DMS 273 treated with DMSO at 0.1 percent for 48 hours (cell line): ENCODE data around the gene ZNF621.
"Not testable (repeated sequence)": the region's sequence is repeated elsewhere in the genome, so short reads cannot be mapped to it uniquely, and the experiment has no call there.

Source experiments
- DNase-seq: peaks from one replicate; lab custom pipeline; 2025; lab: John Stamatoyannopoulos, UW

The ZNF621 gene

DNA sequence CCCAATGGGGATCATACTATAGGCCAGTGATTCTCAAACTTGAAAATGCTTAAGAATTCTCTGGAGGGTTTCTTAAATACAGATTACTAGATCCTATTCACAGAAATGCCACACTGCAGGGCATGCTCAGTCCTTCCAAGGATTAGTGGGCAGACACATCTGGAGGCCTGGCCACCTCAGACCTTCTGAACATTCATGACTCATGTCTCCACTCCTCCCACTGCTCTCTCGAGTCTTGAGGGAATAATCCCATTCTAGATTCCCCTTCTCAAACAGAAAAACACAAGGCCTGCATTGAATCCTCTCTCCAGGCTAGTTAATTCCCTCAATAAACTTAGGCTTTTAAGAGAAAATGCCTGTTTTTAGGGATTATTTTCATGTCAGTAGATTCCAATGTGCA, 22.1 kb downstream of the ZNF621 start:
- no peak for DNase-seq

DNA sequence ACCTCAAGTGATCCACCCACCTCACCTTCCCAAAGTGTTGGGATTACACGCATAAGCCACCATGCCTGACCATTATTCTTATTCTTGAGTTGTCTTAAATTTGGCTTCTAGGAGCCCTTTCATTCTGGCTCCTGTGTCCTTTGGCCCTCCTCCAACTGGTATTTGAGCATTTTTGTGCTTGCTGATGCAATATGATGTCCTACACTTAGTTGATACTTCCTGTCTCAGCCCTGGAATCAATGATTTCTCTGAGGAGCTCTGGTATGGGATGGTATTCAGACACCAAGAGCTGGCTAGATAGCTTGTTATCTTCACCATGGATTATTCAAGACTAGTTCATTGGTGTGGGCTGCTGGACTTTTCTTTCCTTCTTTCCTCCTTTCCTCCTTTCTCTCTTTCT, 25.4 kb downstream of the ZNF621 start:
- no peak for DNase-seq

DNA sequence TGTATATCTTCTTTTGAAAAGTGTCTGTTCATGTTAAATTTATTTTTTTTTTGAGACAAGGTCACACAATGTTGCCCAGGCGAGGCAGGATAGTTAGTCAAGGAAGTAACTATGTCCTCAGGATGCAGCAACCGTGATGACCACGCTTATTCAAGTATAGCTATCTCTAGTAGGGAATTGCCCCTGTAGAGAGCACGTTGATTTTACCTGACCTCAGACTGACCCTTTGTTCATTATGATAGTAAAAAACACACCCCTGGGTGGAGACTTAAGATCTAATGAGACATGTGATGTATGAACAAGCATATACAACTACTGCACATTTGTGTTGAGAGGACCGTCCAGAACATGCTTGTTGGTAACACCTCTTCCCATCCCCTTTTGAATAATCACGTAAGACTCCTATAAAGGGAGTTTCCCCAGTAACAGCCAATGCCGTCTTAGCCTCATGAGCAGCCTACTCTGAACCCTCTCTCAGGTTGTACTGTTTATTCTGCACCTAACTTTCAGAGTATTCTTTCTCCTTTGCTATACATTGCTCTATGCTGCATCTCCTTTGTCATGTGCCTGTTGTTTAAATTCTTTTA, 32.9 kb downstream of the ZNF621 start:
- no peak for DNase-seq

DNA sequence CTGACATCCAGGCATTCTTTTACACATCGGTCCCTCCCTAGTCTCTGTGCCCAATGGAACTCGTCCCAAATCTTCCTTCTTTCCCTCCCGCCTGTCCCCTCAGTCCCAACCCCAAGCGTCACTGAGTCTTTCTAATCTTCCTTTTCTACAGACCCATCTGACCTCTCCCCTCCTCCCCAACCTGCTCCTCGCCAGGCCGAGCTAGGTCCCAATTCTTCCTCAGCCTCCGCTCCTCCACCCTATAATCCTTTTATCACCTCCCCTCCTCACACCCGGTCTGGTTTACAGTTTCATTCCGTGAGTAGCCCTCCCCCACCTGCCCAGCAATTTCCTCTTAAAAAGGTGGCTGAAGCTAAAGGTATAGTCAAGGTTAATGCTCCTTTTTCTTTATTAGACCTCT, 37.7 kb downstream of the ZNF621 start:
- not testable (repeated sequence) for DNase-seq

DNA sequence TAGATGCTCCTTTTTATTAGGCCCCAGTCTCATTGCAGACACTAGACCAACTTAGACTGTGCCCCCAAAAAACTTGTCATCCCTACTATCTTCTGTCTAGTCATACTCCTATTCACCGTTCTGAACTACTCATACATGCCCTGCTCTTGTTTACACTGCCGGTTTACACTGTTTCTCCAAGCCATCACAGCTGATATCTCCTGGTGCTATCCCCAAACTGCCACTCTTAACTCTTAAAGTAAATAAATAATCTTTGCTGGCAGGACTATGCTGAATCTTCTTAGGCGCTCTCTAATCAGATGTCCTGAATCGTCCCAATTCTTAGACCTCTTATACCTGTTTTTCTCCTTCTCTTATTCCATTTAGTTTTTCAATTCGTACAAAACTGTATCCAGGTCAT, 40.9 kb downstream of the ZNF621 start:
- DNase-seq = not testable (repeated sequence)

DNA sequence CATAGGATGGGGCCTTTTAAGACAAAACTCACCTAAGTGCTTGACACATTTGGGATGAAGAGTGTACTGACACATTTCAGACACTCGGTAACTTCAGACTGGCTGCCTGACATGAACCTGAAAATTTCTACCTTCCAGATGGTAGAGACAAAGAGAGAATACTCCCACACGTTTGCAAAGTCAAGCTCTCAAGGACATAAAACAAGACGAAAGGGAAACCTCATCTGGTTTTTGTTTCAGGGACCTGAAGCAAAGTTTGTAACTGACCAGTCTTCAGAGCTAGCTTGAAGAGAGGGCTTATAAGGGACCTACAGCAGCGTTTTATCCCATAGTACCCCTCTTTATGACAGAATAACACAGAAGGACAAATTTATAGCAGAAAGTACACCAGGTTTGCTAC, 41.9 kb downstream of the ZNF621 start:
- DNase-seq = no peak

DNA sequence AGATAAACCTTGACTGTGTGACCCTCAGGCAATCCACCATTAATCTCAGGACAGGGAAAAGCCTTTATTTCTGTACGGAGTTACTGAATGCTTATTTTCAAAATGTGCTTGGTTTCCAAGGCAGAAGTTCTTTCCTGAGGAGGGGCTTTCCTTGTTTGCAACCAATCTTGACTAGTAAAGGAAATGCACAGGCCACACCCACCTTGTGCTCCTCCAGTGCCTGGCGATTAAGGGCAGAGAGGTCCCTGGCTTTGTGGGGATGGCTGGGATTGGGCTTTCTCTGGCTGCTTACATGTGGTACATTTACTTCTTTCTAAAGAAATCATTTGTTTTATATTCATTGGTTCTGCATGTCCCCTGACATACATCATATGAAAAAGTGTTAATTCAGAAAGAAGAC, 47.8 kb downstream of the ZNF621 start:
- no peak for DNase-seq

DNA sequence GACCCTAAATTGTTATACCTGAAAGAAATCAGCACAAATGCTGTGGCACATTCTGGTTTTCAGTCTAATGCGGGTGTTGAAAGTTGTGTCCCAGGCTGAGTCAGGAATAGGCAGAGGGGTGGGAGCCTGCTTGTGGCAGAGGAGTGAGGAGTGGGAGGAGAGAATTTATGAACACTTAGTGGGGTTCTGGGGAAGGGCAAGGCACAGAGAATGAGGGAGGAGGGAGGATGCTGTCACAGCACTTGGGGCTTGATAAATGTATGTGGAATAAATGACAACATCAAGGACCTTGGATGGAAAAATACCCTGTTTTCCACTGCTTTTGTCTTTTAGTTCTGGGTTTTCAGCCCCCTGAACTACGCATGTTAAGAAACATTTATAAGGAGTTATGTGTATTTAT, 49.3 kb downstream of the ZNF621 start:
- DNase-seq = no peak

DNA sequence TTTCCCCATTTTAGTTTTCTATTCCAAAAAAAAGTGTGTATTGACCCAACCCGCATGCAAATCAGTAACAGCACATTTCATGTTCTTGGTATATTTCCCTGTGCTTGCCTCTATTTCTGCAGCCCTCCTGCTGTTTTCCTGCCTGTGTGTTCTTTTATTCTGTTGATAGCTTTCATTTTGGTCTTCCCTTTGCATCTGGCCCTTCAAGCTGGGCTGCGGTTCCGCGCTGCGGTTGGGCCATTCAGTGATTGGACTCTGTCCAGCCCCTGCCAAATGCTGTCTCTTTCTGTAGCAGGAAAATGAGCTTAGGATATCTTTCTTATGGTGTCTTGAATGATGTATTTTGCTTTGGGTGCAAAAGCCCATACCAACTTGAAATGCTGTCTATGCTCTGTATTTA, 49.9 kb downstream of the ZNF621 start:
- DNase-seq = peak; percentile 51

DNA sequence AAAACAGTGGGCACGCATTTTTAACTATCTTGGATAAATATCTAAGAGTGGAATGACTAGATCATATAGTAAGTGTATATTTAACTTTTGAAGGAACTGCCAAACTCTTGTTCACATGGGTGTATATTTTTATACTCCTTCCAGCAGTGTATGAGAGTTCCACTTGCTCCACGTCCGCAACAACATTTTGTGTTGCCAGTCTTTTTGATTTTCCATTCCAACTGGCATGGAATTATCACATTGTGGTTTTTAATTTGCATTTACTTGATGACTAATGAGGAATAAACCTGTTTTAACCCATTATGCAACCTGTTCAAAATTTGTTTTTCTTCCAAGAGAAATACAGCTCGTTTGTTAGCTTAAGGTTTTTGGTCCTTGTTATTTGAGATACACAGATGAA, 51.6 kb downstream of the ZNF621 start:
- DNase-seq = no peak

DNA sequence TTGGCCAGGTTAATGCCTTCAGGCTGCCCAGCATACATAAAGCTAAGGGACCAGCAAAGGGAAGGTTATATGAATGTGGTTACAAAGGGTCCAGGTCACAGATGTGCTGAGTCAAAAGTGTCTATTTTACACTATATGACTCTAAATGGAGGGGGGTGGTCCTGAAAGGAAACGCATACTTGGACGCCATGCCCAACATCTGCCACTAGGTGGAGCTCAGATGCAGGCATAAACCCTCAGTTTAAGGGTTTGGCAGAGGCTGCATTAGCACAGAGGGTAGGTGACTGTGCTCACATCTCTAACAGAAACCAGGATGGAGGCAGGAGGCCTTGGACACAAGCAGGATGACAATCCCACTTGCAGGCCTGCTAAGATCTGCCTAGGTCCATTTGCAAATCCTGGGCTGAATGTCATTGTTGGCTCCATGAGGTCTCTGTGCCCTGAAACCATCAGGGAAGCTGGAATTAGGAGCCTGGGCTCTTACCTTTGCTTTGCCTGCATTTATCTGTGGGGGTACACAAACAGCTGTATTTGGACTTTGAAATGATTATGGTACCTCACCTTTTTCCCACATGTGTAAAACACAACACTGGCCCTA, 55.8 kb downstream of the ZNF621 start:
- DNase-seq = peak; percentile 15

DNA sequence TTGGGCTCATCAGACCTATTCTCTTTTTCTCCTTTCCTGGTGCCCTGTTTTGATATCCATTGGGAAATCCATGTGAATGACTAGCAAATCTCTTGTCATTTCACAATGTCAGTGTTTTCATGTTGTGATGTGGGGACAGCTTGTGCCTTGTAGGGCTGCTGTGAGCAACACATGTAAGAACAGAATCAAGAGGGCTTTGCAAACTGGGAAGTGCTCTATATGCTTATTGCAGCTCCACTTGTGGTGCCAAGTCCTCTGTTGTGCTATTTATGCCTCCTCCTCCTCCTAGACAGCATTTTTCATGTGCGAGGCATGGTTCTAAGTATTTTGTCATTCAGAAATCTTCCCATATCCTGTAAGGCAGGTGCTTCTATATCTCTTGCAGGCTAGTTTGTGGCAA, 56.4 kb downstream of the ZNF621 start:
- DNase-seq = no peak

DNA sequence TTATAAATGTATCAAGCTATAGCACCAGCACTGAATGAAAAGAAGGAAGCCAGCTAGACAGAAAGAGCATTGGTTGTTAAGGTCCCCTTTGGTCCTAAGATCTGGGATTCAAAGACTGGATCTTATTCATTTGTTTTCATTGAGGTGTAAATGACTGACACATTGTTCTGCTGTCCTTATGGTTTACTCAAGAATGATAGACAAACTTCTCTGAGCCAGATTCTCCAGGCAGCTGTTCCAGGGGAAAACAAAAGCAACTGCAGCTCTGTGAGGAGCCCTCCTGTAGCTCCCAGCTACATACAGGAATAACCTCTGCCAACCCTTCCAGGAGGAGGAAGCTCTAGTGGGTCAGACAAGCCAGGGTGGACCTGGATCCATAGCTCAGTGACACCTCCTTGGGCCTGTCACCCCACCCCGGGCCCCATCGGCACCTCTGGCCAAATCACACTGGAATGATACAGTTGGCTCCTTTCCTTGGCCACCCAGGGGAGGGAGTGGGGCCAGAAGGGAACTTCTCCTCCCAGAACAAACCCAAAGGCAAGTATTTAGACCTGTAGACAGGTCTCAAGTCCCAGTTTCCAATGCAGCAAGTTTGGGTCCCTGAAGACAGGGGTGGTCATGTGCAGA, 57.8 kb downstream of the ZNF621 start:
- DNase-seq = no peak

DNA sequence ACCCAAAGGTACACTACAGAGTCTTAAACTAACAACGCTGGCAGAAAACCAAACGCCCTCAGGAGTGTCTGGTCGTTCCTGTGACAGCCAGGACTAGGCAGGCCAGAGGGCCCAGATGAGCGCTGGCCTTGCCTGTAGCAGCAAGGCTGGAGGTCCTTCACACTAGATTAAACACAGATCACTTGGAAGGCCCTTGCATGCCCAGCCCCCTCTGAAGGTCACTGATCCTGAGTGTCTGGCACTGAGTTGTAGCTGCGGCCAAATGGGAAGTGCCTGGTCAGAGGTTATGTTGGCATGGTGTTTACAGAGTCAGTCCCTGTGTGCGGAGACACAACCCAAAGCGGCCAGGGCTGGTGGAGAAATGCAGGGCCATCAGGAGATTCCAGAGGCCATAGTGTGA, 58.9 kb downstream of the ZNF621 start:
- no peak for DNase-seq

DNA sequence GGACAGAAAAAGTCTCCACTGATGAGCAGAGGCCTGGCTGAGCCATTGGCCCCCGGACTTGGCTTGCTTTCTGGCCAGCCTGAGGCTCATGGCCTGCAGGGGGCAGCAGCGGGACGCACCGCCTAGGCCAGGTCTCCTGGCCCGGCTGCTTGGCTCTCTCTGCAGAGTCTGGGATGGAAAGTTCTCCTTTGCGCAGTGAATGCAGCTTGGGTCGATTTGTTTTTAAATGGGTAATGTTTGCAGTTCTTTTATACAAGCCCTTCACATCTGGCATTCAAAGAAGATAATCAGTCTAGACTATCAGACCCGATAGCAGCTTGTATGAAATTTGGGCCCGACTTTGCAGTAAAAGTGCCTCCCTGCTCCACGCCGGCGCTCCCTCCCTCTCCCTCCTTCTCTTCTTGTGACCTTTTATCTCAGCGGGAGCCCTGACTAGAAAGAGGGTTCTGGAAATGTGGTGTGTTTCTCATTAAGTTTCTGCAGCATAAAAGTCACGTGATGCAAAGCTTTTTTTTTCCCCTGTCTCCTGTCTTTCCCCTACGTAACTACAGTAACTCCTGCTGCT, 59.9 kb downstream of the ZNF621 start:
- DNase-seq = peak; percentile 47

DNA sequence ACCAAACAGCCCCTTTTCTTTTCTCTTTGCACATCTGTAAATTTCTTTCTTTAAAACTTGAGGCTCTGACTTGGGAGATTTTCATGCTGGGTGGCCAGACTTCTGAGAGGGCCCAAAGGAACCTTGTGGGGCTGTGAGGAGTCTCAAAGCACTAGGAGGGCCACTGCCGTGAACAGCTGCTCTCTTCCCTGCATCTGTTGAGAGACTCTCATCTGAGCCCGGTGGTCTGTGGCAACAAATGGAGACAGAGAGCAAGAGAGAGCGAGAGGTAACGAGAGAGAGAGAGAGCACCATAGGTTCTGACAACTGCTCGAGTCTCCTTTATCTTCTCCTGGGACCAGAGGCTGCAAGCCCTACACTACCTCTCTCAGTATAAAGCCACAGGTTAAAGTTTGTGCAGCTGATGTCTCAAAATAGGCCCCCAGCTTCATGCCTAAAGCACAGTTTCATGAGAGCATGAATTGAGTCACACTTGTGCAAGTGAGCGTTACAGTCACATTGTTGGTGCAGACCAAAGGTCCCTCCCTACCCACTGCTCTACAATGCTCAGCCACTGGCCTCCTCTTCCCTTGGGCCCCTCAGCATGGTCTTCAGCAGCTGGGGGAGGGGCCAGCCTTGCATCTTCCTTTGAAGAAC, 60.7 kb downstream of the ZNF621 start:
- no peak for DNase-seq

DNA sequence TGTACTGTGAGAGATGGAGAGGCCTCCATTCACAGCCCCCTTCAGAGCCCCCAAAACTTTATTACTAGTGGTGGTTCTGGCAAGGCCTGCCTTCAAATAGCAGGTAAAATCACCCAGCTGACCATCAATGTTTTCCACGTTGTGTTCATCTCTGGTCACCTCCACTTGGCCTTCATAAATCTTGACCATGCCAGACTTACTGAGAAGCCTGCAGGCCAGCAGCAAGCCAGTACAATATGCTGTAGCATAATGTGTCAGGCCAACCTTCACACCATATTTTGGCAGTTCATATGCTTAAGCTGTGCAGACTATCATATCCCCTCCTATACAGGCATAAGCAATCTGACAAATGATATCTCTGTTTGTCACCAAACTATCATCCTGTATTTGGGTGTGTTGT, 62.1 kb downstream of the ZNF621 start:
- no peak for DNase-seq

DNA sequence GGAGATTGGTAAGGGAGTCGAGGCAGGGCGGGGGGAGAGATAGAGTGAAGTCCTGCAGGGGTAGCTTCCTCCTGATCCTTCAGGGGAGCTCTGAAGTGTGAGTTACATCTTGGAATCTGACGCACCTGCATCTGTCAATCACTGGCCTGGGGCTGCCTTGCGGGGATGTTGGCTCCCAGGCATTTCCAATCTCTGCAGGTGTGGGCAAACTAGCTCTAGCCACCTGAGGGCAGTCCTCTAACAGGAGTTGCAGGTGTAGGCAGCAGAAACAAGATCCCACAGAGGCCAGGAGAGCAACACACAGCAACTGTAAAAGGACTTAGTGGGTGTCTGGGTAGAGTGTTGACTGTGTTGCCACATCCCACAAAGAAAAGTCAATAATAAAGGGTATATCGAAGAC, 63.6 kb downstream of the ZNF621 start:
- DNase-seq = no peak
